Astrocyte of the spinal cord (primary cell): ENCODE data around the gene C1S.

ENCODE experiments used
- DNase-seq: peaks from one replicate; pipeline ENCODE4 v3.0.0; 2011; ENCODE audit warnings: low read depth, low spot score
- H3K4me3 ChIP-seq: 2 replicates; pipeline ENCODE4 v1.5.1; 2011; ENCODE audit warnings: low read depth, mild to moderate bottlenecking, low read length, moderate library complexity
- in situ Hi-C: cut with HindIII; loops from 2 replicates; pipeline ENCODE4 v1.10.0; 2017; ENCODE audit warnings: low sequenced_read_pairs
- TF ChIP-seq, protein P1 (sequence below): IDR thresholded peaks from 2 replicates; pipeline ENCODE4 v1.5.1; 2012; ENCODE audit warnings: low read depth, mild to moderate bottlenecking, low read length, inconsistent platforms

The C1S gene

DNA sequence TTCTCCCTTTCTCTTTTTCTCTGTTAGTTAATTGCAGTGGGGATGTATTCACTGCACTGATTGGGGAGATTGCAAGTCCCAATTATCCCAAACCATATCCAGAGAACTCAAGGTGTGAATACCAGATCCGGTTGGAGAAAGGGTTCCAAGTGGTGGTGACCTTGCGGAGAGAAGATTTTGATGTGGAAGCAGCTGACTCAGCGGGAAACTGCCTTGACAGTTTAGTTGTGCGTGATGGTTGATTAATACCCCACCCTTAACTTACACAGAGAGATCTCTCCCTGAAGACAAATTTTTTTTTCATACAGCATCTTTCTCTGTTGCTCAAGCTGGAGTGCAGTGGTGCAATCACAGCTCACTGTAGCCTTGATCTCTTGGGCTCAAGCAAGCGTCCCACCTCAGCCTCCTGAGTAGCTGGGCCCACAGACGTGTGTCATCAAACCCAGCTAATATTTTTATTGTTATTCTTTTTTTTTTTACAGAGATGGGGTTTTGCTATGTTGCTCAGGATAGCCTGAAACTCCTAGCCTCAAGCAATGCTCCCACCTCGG, 4.6 kb downstream of the C1S start:
- in situ Hi-C loops = no loop called here
- TF ChIP-seq, protein P1, sequence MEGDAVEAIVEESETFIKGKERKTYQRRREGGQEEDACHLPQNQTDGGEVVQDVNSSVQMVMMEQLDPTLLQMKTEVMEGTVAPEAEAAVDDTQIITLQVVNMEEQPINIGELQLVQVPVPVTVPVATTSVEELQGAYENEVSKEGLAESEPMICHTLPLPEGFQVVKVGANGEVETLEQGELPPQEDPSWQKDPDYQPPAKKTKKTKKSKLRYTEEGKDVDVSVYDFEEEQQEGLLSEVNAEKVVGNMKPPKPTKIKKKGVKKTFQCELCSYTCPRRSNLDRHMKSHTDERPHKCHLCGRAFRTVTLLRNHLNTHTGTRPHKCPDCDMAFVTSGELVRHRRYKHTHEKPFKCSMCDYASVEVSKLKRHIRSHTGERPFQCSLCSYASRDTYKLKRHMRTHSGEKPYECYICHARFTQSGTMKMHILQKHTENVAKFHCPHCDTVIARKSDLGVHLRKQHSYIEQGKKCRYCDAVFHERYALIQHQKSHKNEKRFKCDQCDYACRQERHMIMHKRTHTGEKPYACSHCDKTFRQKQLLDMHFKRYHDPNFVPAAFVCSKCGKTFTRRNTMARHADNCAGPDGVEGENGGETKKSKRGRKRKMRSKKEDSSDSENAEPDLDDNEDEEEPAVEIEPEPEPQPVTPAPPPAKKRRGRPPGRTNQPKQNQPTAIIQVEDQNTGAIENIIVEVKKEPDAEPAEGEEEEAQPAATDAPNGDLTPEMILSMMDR = no peak
- H3K4me3 ChIP-seq = no peak overlapping the region
- no peak for DNase-seq

DNA sequence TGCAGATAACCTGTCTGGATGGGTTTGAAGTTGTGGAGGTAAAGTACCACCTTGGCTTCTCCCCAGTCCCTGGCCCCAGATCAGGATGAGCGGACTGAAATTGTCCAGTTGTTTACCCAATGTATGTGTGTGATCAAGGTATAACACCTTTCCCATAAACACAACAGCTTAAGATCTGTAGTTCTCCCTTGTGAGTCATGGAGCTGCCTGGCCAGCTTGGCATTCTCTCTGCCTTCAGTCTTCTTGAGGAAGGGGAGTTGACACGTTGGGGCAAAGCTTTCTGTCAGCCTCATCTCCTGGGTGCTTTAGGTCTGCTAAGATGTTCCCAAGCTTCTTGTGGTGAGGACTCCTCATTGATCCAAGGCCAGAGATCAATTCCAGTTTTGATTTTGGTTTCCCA, 6.1 kb downstream of the C1S start:
- in situ Hi-C loops = no loop called here
- TF ChIP-seq, protein P1 = no peak
- no peak for DNase-seq
- no peak overlapping the region for H3K4me3 ChIP-seq

DNA sequence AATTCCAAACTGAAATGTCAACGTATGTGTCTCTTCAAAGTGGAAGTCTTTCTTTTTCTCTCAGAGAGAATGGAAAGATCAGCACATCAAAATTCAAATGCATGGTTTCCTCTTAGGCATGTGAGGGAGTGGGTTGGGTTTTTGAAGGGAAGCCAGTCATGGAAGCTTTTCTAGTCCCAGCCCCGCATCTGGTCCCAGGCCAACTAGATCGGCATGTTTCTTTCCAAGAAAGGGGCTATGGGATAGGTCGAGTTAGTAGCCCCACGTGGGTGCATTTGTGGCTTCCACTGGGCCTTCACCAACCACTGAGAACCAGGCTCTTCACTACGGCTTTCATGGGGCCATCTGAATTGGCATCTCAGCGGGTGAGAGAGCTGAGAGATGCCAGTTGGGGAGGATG, 6.6 kb downstream of the C1S start:
- in situ Hi-C loops = no loop called here
- TF ChIP-seq, protein P1 = no peak
- no peak overlapping the region for H3K4me3 ChIP-seq
- DNase-seq = no peak

DNA sequence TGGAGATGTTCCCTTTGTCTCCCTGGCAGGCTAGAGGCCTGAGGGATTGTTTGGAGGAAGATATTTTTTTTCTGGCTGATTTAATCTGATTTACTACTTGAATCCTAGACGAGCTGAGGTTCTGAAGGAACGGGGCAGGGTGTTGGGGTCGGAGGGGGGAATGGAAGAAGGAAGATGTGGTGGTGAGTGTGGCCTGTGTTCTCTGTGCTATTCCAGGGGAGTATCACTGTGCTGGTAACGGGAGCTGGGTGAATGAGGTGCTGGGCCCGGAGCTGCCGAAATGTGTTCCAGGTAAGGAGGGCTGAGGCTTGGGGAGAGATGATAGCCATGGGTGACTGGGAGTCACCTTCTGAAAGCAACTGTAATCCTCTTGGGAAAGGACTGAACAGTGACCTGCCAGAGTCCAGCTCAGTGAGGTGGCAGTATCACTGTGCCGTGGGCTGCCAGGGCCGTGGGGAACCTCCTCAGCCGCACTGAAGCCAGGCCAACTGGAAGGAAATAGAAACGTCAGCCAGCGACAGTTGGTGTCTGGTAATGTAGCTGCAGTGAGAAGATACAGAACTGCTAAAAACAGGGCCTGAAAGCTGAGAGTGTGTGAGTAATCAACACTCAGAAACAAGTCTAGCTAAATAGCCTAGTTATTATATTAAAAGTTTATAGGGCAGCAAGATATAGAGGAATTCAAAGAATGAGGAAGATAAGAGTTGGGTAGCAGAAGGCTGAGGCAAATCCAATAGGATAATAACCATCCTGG, 7.9 kb downstream of the C1S start:
- DNase-seq = no peak
- H3K4me3 ChIP-seq = no peak overlapping the region
- TF ChIP-seq, protein P1 = no peak
- in situ Hi-C loops = no loop called here

DNA sequence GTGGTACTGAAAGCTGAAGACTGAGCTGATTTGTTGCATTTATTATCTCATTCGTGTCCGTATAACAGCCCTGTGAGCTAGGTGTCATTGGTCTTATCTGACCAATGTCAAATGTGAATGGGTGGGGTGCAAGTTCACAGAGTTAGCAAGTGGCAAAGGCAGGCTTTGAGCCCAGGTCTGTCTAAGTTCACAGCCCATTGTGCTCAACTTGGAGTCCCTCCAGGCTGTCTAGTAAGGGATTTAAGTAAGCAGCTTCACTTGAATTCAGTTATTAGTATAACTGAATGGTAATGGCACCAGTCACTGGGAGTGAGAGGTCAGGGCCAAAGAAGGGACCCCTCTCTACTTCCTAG, 8.5 kb downstream of the C1S start:
- in situ Hi-C loops = no loop called here
- TF ChIP-seq, protein P1 = no peak
- no peak for DNase-seq
- H3K4me3 ChIP-seq = no peak overlapping the region

DNA sequence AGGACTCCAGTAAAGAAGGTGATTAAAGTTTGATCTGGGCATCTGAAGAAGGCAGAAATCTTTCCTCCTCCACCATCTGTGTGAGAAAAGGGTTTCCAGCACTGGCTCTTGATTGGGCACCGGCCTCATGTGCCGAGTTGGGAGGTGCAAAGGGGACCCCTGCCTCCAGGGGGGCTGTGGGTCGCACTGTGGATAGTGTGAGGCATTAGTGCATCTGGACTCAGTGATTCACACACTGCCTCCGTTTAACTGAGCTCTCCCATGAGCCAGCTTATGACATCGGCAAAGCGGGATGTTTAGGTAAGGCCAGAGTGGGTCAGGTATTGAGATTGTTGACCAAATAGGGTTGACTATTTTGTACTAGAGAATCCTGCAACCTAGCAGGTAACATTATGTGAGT, 8.9 kb downstream of the C1S start:
- in situ Hi-C loops = no loop called here
- no peak for DNase-seq

More for the DNA sequence above, 8.9 kb downstream of the C1S start:
- H3K4me3 ChIP-seq = no peak overlapping the region
- TF ChIP-seq, protein P1 = no peak
